GM21737 (cell line): ENCODE results near the gene HTR6.

Experiments
- ATAC-seq: cut with Tn5 transposase; IDR thresholded peaks from one replicate; pipeline ENCODE4 v1.9.1; 2021; ENCODE audit warnings: mild to moderate bottlenecking, moderate library complexity; ENCODE audit not compliant: unreplicated experiment

Gene HTR6

DNA sequence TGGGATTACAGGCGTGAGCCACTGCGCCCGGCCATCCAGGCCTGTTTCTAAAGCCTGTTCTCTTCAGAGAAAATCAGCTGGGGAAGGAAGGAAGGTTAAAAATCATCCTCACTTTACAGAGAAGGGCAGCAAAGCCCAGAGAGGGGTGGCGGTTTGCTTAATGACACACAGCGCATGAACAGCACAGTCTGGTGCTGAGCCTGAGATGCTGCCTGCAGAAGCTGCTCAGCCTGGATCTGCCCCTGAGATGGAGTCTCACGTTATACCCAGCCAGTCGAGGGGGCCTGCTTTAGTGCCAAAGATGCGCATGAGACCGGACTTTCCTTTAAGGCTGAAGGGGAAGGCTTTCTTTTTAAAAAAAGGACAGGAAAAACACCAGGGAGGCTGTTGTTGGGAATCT lies 21.3 kb downstream of the HTR6 start:
- no peak for ATAC-seq

- no peak for ATAC-seq
Measured at GRCh38 chr1:19687414-19687813, 22.7 kb downstream of the HTR6 start.

DNA sequence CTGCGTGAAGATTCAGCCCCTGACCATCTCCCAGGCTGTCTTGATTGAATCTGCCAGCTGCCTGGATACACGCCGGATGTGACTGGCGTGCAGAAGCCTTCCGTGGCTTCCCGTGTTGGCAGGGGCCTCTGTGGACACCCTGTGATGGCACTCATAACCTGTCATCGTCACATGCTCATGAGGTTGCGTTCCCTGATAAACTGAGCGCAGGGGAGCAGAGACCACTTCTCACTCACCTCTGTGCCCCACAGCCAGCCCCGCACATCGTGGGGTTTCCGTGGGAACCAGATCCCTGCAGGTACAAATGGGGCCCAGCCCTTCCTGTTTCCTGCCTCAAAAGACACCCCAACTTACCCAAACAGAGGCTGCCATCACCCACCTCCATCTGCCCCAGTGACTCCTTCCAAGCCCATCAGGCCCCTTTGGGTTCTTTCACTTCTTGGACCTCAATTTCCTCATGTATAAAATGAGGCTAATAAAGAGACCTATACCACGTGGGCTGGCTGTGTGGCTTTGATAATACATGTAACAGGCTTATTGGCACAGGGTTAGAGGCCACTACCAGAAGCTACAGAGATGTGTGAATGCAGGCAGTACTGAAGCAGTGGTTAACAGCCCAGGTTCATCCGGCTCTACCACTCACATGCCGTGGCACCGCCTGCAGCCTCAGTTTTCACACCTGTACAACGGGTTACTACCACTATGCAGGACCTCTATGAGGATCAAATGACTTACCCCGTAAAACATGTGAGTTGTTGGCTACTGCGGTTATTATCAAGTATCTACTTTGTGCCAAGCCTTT lies 23.6 kb downstream of the HTR6 start:
- no peak for ATAC-seq

GRCh38 chr1:19689085-19689757 lies 24.5 kb downstream of the HTR6 start:
- ATAC-seq: no peak

- no peak for ATAC-seq
Measured at GRCh38 chr1:19689856-19690255, 25.2 kb downstream of the HTR6 start.

DNA sequence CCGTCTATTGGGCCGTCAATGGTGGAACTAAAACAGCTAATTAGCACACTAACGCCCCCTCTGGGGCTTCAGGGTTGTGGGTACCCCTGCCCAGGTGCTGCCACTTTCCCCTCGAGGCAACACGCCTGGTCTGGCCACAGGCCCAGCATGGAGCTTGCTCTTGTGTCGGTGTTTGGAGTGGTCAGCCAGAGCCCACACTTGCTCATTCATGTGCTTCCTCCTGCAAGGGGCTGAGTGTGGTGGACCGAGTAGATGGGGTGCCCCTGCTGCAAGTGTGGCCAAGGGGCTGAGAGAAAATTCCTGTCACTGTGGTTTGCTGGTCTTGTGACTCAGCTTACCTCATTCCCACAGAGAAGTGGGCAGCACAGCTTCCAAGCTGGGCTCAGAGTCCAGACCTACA lies 25.7 kb downstream of the HTR6 start:
- no peak for ATAC-seq

DNA sequence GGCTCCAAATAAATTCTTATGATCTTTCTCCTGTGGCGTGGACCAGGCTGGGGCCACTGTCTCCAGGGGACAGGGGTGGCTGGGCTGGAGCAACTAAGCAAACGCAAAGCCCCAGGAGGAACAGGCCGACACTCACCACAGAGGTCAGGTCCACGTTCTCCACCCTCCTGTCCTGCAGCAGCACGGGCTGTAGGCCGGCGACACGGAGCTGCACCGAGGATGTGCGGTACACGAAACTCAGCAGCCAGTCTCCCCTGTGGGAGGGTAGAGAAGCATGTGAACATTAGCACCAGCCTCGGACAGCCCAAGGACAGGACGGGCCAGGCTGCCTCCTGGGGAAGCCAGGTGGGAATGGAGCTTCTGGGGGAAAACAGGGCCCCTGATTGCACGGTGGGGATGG lies 29.6 kb downstream of the HTR6 start:
- ATAC-seq: no peak

DNA sequence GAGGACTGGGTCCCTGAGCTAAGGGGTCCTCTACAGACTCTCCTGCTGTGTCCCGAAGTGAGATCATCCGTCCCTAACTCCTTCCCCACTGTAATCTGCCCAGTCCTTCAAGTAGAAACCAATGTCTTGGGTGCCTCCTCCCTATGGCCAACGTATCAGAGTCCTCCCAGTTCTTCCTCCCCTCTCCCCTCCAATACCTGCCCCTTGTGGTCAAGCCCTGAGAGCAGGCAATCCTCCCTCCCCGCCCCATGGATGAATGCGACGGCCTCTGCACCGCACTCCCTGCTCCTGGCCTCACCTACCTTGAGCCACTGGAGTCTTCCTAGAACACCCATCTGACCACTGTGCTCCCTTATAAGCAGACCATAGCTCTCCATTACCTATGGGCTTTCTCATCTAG lies 31.1 kb downstream of the HTR6 start:
- no peak for ATAC-seq

DNA sequence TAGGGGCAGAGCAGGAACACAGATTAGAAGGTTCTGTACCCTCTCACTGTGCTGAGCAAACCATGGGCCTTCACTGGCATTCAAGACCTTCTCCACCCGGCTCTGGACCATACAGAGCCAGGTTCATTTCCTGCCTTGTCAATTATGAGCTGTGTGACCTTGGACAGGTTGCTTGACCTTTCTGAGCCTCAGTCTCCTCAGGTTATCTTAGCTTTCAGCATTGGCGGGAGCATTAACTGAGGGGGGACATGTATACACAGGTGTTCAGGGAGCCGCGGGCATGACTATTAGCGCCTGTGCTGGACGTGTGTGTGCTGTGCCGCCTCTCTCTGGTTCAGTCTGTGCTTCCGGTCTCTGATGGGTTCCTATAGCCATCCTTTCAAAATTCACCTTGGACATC lies 32.1 kb downstream of the HTR6 start:
- no peak for ATAC-seq

- no peak for ATAC-seq
Measured at GRCh38 chr1:19698181-19698580, 33.5 kb downstream of the HTR6 start.

GRCh38 chr1:19700079-19700777 lies 35.6 kb downstream of the HTR6 start:
- ATAC-seq: no peak

DNA sequence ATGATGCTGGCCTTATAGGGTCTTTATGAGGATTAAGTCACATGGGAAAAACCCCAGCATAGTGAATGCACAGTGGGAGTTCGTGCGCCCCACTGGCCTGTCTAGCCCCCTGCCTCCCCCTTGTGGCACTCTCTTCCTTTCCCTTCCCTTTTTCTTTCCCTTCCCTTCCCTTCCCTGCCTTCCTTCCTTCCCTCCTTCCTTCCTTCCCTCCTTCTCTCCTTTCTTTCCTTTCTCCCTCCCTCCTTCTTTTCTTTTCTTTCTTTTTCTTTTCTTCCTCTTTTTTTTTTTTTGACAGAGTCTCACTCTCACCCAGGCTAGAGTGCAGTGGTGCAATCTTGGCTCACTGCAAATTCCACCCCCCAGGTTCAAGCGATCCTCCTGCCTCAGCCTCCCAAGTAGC lies 38.6 kb downstream of the HTR6 start:
- no peak for ATAC-seq

DNA sequence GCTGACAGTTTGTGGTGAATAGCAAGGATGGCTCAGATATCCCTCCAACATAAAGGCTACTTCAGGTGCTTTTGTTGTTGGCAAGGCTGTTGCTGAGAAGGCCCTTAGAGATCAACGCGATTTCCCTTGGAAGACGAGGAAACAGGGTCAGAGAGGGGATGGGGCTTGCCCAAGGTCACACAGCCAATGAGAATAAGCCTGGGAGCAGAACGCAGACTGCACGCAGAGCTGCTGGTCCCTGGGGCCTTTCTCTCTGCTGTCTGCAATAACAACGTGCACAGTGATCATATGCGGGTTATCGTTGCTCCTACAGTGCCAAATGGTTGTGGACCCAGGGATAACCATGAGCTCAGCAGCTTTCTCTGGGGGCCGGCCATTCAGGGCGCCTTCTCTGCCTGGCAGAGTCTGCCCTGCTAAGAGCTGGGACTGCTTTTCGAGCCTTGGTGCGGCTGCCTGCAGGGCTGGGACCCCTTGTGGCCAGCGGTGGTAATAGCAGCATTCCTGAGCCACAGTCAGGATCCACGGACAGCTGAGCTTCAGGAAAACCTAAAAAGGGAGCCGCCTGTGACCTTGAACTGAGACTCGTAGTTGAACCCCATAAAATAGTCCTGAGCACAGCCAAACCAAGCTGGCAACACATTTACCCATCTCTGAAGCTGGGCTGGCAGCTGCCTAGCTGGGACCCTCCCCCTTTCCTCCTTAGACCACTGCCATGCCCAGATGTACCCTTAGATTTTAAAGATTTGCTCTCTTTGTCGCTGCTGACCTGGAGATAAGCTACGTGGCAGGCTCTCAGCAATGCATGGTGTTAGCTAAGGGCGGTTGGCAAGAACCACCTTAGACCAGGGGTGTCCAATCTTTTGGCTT lies 39.8 kb downstream of the HTR6 start:
- ATAC-seq: no peak

DNA sequence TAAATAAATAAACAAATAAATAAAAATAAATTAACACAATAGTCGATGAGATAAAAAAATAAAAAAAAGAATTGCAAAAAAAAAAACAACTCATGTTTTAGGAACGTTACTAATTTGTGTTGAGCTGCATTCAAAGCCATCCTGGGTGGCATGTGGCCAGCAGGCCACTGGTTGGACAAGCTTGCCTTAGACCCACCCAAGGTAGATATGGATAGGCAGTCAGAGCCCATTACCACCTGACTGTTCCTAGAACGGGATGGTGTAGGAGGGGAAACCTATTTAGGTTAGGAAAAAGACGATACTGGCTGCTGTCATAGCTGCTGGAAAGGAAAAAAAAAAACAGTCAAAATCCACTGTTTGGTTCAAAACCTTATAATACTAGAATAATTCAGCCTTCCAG lies 40.8 kb downstream of the HTR6 start:
- no peak for ATAC-seq

DNA sequence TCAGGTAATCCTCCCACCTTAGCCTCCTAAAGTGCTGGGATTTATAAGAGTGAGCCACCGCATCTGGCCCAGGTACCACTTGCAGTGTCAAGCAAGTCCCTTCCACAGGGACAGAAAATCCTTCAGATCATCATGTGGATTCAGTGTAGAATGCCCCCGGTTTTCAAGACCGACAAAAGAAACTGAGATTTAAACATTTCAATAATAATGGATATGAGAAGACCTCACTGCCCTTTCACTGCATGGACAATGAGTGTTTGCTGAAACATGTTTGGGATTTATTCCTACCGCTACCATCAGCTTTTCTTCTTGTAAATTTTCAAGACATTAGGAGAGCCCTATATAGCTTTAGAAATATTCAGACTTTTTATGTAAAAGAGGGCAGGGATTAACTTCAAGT lies 41.5 kb downstream of the HTR6 start:
- ATAC-seq: no peak

GRCh38 chr1:19708567-19709110 lies 44.0 kb downstream of the HTR6 start:
- no peak for ATAC-seq

DNA sequence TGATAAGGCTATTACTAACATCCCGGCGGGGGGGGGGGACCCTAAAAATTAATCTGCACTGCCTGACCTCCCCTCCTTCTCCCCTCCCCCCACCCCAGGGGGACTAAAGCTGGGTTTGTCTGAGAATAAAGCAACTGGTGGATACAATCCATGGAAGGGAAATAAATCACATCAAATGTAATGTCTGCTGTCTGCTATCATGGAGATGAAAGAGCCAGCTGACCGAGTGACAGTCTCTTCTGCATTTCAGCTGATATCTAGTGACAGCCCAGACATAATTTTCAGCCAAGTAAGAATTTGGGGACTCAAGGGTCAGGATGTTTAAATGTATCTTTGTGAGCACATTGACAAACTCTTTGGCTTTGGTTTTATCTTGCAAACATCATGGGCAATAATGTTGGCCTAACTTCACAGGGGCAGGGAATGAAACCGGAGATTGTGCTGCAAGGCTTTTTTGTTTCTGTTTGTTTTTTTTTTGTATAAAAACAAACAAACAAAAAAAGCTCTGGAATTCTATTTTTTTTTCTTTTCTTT lies 44.7 kb downstream of the HTR6 start:
- no peak for ATAC-seq

DNA sequence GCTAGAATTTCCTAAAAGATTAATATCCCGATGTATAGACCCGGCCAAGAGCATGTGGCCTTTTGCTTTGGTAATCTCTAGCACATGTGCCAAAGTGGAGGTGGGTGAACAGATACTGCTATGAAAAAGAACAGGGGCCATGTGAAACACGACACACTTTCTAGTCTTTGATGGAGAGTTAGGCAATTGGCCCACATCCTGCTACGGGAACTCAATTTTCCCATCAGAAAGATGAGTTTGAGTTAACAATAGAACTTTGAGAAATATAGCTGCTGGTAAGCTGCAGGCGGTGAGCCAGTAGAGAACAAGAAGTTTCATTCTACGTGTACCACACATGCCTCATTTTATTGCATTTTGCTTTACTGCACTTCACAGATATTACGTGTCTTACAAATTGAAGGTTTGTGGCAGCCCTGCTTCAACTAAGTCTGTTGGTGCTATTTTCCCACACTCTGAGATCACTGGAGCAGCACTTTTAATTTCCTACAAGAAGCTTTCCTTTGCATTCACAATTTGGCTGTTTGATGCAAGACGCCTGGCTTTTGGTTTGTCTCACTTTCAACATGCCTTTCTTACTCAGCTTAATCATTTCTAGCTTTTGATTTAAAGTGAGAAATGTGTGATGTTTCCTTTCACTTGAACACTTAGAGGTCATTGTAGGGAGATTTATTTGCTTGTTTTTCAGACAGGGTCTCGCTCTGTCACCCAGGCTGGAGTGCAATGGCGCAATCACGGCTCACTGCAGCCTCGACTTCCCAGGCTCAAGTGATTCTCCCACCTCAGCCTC lies 46.3 kb downstream of the HTR6 start:
- ATAC-seq: peak; percentile 54

DNA sequence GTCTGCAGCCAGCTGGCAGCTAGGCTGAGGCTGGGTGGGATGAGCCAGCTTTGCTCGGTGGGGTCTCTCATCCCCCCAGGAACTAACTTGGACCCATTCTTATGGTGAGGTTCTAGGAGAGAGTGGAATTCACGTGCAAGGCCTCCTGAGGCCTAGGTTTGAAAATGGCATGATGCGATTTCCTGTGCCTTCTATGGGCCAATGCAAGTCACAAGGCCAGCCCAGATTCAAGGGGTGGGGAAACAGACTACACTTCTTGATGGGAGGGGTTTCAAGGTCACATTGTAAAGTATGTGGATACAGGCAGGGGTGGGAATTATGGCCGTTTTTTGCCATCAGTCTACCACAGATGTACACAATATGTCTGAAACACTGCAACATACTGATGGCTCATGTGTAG lies 48.3 kb downstream of the HTR6 start:
- no peak for ATAC-seq
